ENCODE results near the gene DAB2IP. TPM values are rescaled to one million over a fixed set of nuclear protein-coding genes. Genes with fewer than 3 reads are reported as not detected.

DAB2IP gene
- total RNA-seq, 6 experiments from 2014 or later = 23.0 to 28.2 (median 25.7) TPM

- no peak for TF ChIP-seq CTCF (IDR thresholded peaks at IDR 0.05)
- Mint-ChIP-seq H3K9me3 (no peaks in the 10 kb centered on the region), H3K4me1 (ENCODE audit: low read depth) (peaks cover 37% of the 10 kb centered on the region), H3K27ac (no peak overlapping the region), H3K36me3 (ENCODE audit: low read depth) (no peaks in the 10 kb centered on the region), H3K27me3 (ENCODE audit: insufficient read depth) (no peaks in the 10 kb centered on the region; the same call in 1 of the 2 replicates), H3K4me3 (no peak overlapping the region)
- no peak for DNase-seq
Observed at GRCh38 chr9:121732886-121733285, 81.5 kb downstream of the DAB2IP start.

- peaks cover 50% of the 10 kb centered on the region for H3K4me1 Mint-ChIP-seq (ENCODE audit: low read depth)
- no peaks in the 10 kb centered on the region for H3K36me3 Mint-ChIP-seq (ENCODE audit: low read depth)
- H3K4me3 Mint-ChIP-seq = no peak overlapping the region
- TF ChIP-seq CTCF (IDR thresholded peaks at IDR 0.05) = no peak
- no peaks in the 10 kb centered on the region; the same call in 1 of the 2 replicates for H3K27me3 Mint-ChIP-seq (ENCODE audit: insufficient read depth)
- no peaks in the 10 kb centered on the region for H3K9me3 Mint-ChIP-seq
- DNase-seq = peak; percentile 31
- peak overlapping the region; percentile 60 for H3K27ac Mint-ChIP-seq
Observed at GRCh38 chr9:121734465-121734864, 83.0 kb downstream of the DAB2IP start.

- TF ChIP-seq CTCF (IDR thresholded peaks at IDR 0.05) = peak; percentile 75
- peak overlapping the region; percentile 60 for H3K27ac Mint-ChIP-seq
- no peaks in the 10 kb centered on the region for H3K9me3 Mint-ChIP-seq
- H3K36me3 Mint-ChIP-seq (ENCODE audit: low read depth) = no peaks in the 10 kb centered on the region
- no peaks in the 10 kb centered on the region; the same call in 1 of the 2 replicates for H3K27me3 Mint-ChIP-seq (ENCODE audit: insufficient read depth)
- peak; percentile 62 for DNase-seq
- H3K4me1 Mint-ChIP-seq (ENCODE audit: low read depth) = peaks cover 50% of the 10 kb centered on the region
- peak overlapping the region; percentile 67 for H3K4me3 Mint-ChIP-seq
Observed at GRCh38 chr9:121735065-121735792, 83.8 kb downstream of the DAB2IP start.

- no peak for DNase-seq
- no peak for TF ChIP-seq CTCF (IDR thresholded peaks at IDR 0.05)
- Mint-ChIP-seq H3K4me1 (ENCODE audit: low read depth) (peaks cover 57% of the 10 kb centered on the region), H3K4me3 (peak overlapping the region; percentile 67), H3K27ac (peak overlapping the region; percentile 60), H3K9me3 (no peaks in the 10 kb centered on the region), H3K27me3 (ENCODE audit: insufficient read depth) (no peaks in the 10 kb centered on the region; the same call in 1 of the 2 replicates), H3K36me3 (ENCODE audit: low read depth) (no peaks in the 10 kb centered on the region)
Observed at GRCh38 chr9:121735793-121736770, 84.6 kb downstream of the DAB2IP start.

GRCh38 chr9:121736934-121737462 is 85.6 kb downstream of the DAB2IP start:
- DNase-seq = no peak
- Mint-ChIP-seq H3K9me3 (no peaks in the 10 kb centered on the region), H3K27me3 (ENCODE audit: insufficient read depth) (no peaks in the 10 kb centered on the region; the same call in 1 of the 2 replicates), H3K4me3 (no peak overlapping the region; the same call in 1 of the 2 replicates), H3K27ac (no peak overlapping the region), H3K36me3 (ENCODE audit: low read depth) (no peaks in the 10 kb centered on the region), H3K4me1 (ENCODE audit: low read depth) (peaks cover 66% of the 10 kb centered on the region)
- TF ChIP-seq CTCF (IDR thresholded peaks at IDR 0.05) = no peak
